K562 (cell line): Measurements from ENCODE around the gene TANC1. TPM values are rescaled to one million over a fixed set of nuclear protein-coding genes. Genes with fewer than 3 reads are reported as not detected.
"Not testable (repeated sequence)": the region's sequence is repeated elsewhere in the genome, so short reads cannot be mapped to it uniquely, and the experiment has no call there.

Source experiments
- ATAC-seq: fragments of 200-7000 bp; cut with Tn5 transposase; 3 replicates; pipeline ENCODE4 v1.9.1; 2020; ENCODE audit warnings: moderate library complexity
- BruUV-seq: library from RNA; stranded (reverse); fragments of 400-500 nt; replicated peaks from 2 replicates; lab custom pipeline; 2021; lab: Mats Ljungman, UMichigan
- CTCF ChIA-PET: fragments of 300-600 bp; formaldehyde crosslinking; extraction: SDS; loops from one replicate; lab custom pipeline; 2021; ENCODE audit warnings: low intra/inter-chr PET ratio; lab: Yijun Ruan, JAX
- POLR2A ChIA-PET: fragments of 300-600, 350-650 bp; sonication (Branson Sonifier 250); formaldehyde crosslinking; extraction: SDS; loops from one replicate; lab custom pipeline; 2021; ENCODE audit warnings: antibody characterized with exemption, inconsistent platforms; lab: Yijun Ruan, JAX
- DNase-seq, 4 experiments: peaks; one replicate each; pipeline versions ENCODE4 v3.0.0 to v3.0.0-alpha.2; 2011 to 2018; ENCODE audit warnings: low spot score in 3 of 4, mixed read lengths in 3 of 4; ENCODE audit errors: extremely low read depth in 1 of 4
- FAIRE-seq: peaks from 2 replicates; lab custom pipeline; 2011; peaks lifted over from hg19 to GRCh38; lab: Jason Lieb, UNC
- H2AFZ ChIP-seq: 2 replicates; pipeline ENCODE4 v1.6.0; 2011; ENCODE audit warnings: low read depth, low read length, control low read depth, inconsistent platforms
- H3K27ac ChIP-seq: fragments of 200-600 bp; 3 replicates; pipeline ENCODE4 v1.8.0; 2011; ENCODE audit warnings: low read depth, mild to moderate bottlenecking, control low read depth, inconsistent platforms, low read length, moderate library complexity, mixed read lengths; ENCODE audit errors: extremely low read depth
- H3K27me3 ChIP-seq, 2 experiments: fragments of 300-600 bp in 1 of 2; 2 replicates in 1 of 2; 3 replicates in 1 of 2; pipeline versions ENCODE4 v1.6.0 to v1.8.0; 2011; ENCODE audit warnings: inconsistent platforms in 2 of 2, low read length in 2 of 2, mild to moderate bottlenecking in 1 of 2, mixed read lengths in 1 of 2, moderate library complexity in 1 of 2; ENCODE audit not compliant: control insufficient read depth in 2 of 2, insufficient read depth in 2 of 2
- H3K36me3 ChIP-seq: fragments of 300-600 bp; 3 replicates; pipeline ENCODE4 v1.8.0; 2011; ENCODE audit warnings: mild to moderate bottlenecking, low read length, inconsistent platforms; ENCODE audit not compliant: control insufficient read depth, insufficient read depth
- H3K4me1 ChIP-seq, 2 experiments: fragments of 200-600 bp in 1 of 2; replicated peaks in 1 of 2; 2 replicates in 1 of 2; 3 replicates in 1 of 2; pipeline versions ENCODE4 v1.5.1 to v1.8.0; 2011; ENCODE audit warnings: inconsistent platforms in 2 of 2, low read length in 2 of 2, mild to moderate bottlenecking in 1 of 2, mixed read lengths in 1 of 2, moderate library complexity in 1 of 2; ENCODE audit not compliant: control insufficient read depth in 2 of 2, insufficient read depth in 2 of 2
- H3K4me2 ChIP-seq: 2 replicates; pipeline ENCODE4 v1.6.1; 2011; ENCODE audit warnings: low read length, control low read depth, inconsistent platforms, mixed read lengths; ENCODE audit not compliant: insufficient read depth
- H3K4me3 ChIP-seq: fragments of 200-600 bp; sonication (generic), shearing (Covaris generic); 2 replicates; pipeline ENCODE4 v1.5.1; 2016; ENCODE audit warnings: control low read depth, inconsistent platforms
- H3K79me2 ChIP-seq: fragments of 200-600 bp; 3 replicates; pipeline ENCODE4 v1.8.0; 2011; ENCODE audit warnings: low read length, inconsistent platforms; ENCODE audit not compliant: control insufficient read depth, insufficient read depth
- H3K9ac ChIP-seq, 2 experiments: 2 replicates each; pipeline versions ENCODE4 v1.6.0 to v1.6.1; 2011; ENCODE audit warnings: low read depth in 2 of 2, low read length in 2 of 2, control low read depth in 1 of 2, inconsistent platforms in 1 of 2, mild to moderate bottlenecking in 1 of 2, mixed read lengths in 1 of 2; ENCODE audit not compliant: insufficient read depth in 1 of 2
- H3K9me1 ChIP-seq: one replicate; pipeline ENCODE4 v1.6.0; 2011; ENCODE audit warnings: inconsistent platforms, mild to moderate bottlenecking, low read length, moderate library complexity; ENCODE audit not compliant: control insufficient read depth, insufficient read depth
- H3K9me3 ChIP-seq: replicated peaks from 2 replicates; pipeline ENCODE4 v1.5.1; 2011; ENCODE audit warnings: low read depth, low read length, inconsistent platforms; ENCODE audit not compliant: control insufficient read depth, insufficient read depth
- H4K20me1 ChIP-seq: replicated peaks from 2 replicates; pipeline ENCODE4 v1.6.1; 2011; ENCODE audit warnings: low read length, inconsistent platforms, mixed read lengths; ENCODE audit not compliant: control insufficient read depth, insufficient read depth
- CBX3 ChIP-seq, 2 experiments: IDR thresholded peaks; 1 replicate in 1 of 2; 2 replicates in 1 of 2; pipeline ENCODE4 v1.6.1; 2012; ENCODE audit warnings: inconsistent platforms in 2 of 2, low read length in 2 of 2, borderline replicate concordance in 1 of 2, control low read depth in 1 of 2
- TRIM28 ChIP-seq: fragments of 450-650 bp; IDR thresholded peaks from 2 replicates; pipeline ENCODE4 v1.6.1; 2017
- ZEB2 ChIP-seq: fragments of 450-650 bp; IDR thresholded peaks from 2 replicates; pipeline ENCODE4 v1.6.1; 2016
- ZNF561 ChIP-seq: fragments of 450-650 bp; formaldehyde crosslinking; conservative IDR thresholded peaks from 2 replicates; pipeline ENCODE4 v1.4.0; 2020; ENCODE audit warnings: mild to moderate bottlenecking, moderate library complexity
- WGBS: fragments of 100-300 bp; shearing (Covaris generic); methylation state at CpG from one replicate; pipeline ENCODE4 v1.1.6; 2016; ENCODE audit warnings: low coverage, mixed read lengths; ENCODE audit not compliant: insufficient coverage; ENCODE audit errors: missing lambda C conversion rate; 5-methylcytosine and 5-hydroxymethylcytosine counted together
- in situ Hi-C: fragments of 300-500 bp; cut with MboI; formaldehyde crosslinking; loops from 4 replicates; pipeline ENCODE4 v1.15.0; 2018; ENCODE audit warnings: inconsistent platforms, mixed read lengths
- intact Hi-C: fragments of 100-400 bp; cut with micrococcal nuclease; formaldehyde crosslinking; loops from 2 replicates; pipeline ENCODE4 v1.14.2; 2022
- polyA plus RNA-seq, 8 experiments: library from polyadenylated mRNA; depleted of rRNA in 4 of 8; stranded (reverse) in 5 of 8; unstranded in 3 of 8; fragments of >200 nt; fragmentation: Nextera tagmentation in 2 of 8; fragmentation: Illumina TruSeq in 1 of 8; extraction: Ambion mirVana in 2 of 8; extraction: Trizol in 1 of 8; gene quantifications; 2 replicates each; pipeline versions ENCODE4 v1.2.1 to v1.2.3, GENCODE V29; 2011 to 2014; ENCODE audit warnings: inconsistent platforms in 1 of 8, missing spikeins in 1 of 8
- total RNA-seq, 7 experiments: library from RNA; depleted of rRNA in 6 of 7; stranded (reverse); fragments of >200 nt in 6 of 7; fragmentation: Illumina TruSeq in 2 of 7; extraction: Trizol in 2 of 7; gene quantifications; 2 replicates each; pipeline versions ENCODE4 v1.2.1 to v1.2.3, GENCODE V29; 2011 to 2021; ENCODE audit warnings: low replicate concordance in 1 of 7
- TF ChIP-seq, protein P1 (sequence below): fragments of 450-650 bp; IDR thresholded peaks from 2 replicates; pipeline ENCODE4 v1.6.1; 2018; ENCODE audit warnings: mild to moderate bottlenecking, low read depth; ENCODE audit not compliant: partially characterized antibody

The TANC1 gene
- total and polyA plus RNA-seq, 9 of the 15 experiments (the other 6 are each of a cell fraction or from before 2014, with no cell fraction given) = under 0.01 to 0.20 (median 0.07) TPM; not detected in 1

GRCh38 chr2:159096302-159096855 is 127.9 kb downstream of the TANC1 start:
- H2AFZ ChIP-seq, H3K4me3 ChIP-seq, FAIRE-seq, H3K79me2 ChIP-seq, H3K9me3 ChIP-seq, BruUV-seq, in situ Hi-C loops, H3K27ac ChIP-seq, DNase-seq, H4K20me1 ChIP-seq, H3K9ac ChIP-seq, H3K36me3 ChIP-seq, ATAC-seq, intact Hi-C loops, H3K4me2 ChIP-seq, CTCF ChIA-PET, H3K9me1 ChIP-seq, H3K4me1 ChIP-seq: not testable (repeated sequence)
- TF ChIP-seq ZNF561 (0 out of 2 replicates have a peak, but pooled peaks have one; percentile 41), ZEB2 (peak; percentile 44; the same call in 1 of the 2 replicates), CBX3 (IDR thresholded peaks at IDR 0.05; ENCODE audit: borderline replicate concordance in 1 of 2, low read length in 2 of 2) (peak in 1 of 2 experiments; percentile 68; a peak in 1 of 3 replicates), TRIM28 (peak; percentile 77; the same call in 1 of the 2 replicates)
- TF ChIP-seq, protein P1, sequence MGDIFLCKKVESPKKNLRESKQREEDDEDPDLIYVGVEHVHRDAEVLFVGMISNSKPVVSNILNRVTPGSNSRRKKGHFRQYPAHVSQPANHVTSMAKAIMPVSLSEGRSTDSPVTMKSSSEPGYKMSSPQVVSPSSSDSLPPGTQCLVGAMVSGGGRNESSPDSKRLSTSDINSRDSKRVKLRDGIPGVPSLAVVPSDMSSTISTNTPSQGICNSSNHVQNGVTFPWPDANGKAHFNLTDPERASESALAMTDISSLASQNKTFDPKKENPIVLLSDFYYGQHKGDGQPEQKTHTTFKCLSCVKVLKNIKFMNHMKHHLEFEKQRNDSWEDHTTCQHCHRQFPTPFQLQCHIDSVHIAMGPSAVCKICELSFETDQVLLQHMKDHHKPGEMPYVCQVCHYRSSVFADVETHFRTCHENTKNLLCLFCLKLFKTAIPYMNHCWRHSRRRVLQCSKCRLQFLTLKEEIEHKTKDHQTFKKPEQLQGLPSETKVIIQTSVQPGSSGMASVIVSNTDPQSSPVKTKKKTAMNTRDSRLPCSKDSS = peak; percentile 81
- POLR2A ChIA-PET = interaction anchor here (0.5 kb wide), 1 partner anchor 33 kb away, joined by 3 read pairs; no protein-coding TSS in a partner anchor
- WGBS = 3% methylated on average over 8 of the region's 8 CpGs
- H3K27me3 ChIP-seq = peaks cover 2 to 10% of the 10 kb centered on the region in 2 experiments; a peak in 4 of 5 replicates
